HEK293 (cell line): ENCODE results near the gene EPSTI1.

Experiments
- BCL11B ChIP-seq: fragments of 450-650 bp; formaldehyde crosslinking; IDR thresholded peaks from 2 replicates; pipeline ENCODE4 v1.5.1; 2016; ENCODE audit warnings: low read depth, missing biosample characterization, missing genetic modification characterization
- CTCF ChIP-seq: fragments of 450-650 bp; formaldehyde crosslinking; IDR thresholded peaks from 2 replicates; pipeline ENCODE4 v1.5.1; 2016; ENCODE audit warnings: missing biosample characterization, missing genetic modification characterization
- SP7 ChIP-seq: fragments of 450-650 bp; formaldehyde crosslinking; IDR thresholded peaks from 2 replicates; pipeline ENCODE4 v1.5.1; 2016; ENCODE audit warnings: missing biosample characterization, missing genetic modification characterization
- ZNF133 ChIP-seq: fragments of 450-650 bp; formaldehyde crosslinking; IDR thresholded peaks from 2 replicates; pipeline ENCODE4 v1.5.1; 2016; ENCODE audit warnings: missing biosample characterization, missing genetic modification characterization
- ZNF280D ChIP-seq: fragments of 450-650 bp; formaldehyde crosslinking; IDR thresholded peaks from 2 replicates; pipeline ENCODE4 v1.5.1; 2016; ENCODE audit warnings: missing biosample characterization, missing genetic modification characterization
- ZNF362 ChIP-seq: fragments of 450-650 bp; formaldehyde crosslinking; IDR thresholded peaks from 2 replicates; pipeline ENCODE4 v1.5.1; 2016; ENCODE audit warnings: missing biosample characterization, missing genetic modification characterization
- ZNF426 ChIP-seq: fragments of 450-650 bp; formaldehyde crosslinking; IDR thresholded peaks from 2 replicates; pipeline ENCODE4 v1.5.1; 2017; ENCODE audit warnings: missing biosample characterization, missing genetic modification characterization, mild to moderate bottlenecking, inconsistent platforms, moderate library complexity
- ZNF514 ChIP-seq: fragments of 450-650 bp; formaldehyde crosslinking; IDR thresholded peaks from 2 replicates; pipeline ENCODE4 v1.5.1; 2016; ENCODE audit warnings: missing biosample characterization, missing genetic modification characterization

GRCh38 chr13:42895776-42896175 is 96.3 kb downstream of the EPSTI1 start:
- TF ChIP-seq ZNF514 (tag by site-specific recombination) (no peak), ZNF426 (tag by site-specific recombination) (no peak), SP7 (tag by site-specific recombination) (no peak), CTCF (tag by site-specific recombination) (no peak), BCL11B (tag by site-specific recombination) (no peak), ZNF133 (tag by site-specific recombination) (no peak), ZNF362 (tag by site-specific recombination) (no peak), ZNF280D (tag by site-specific recombination) (no peak)
